T-helper 9 cell (primary cell): ENCODE results near the gene CDPF1.
"Not testable (repeated sequence)": the region's sequence is repeated elsewhere in the genome, so short reads cannot be mapped to it uniquely, and the experiment has no call there.

Experiments used
- DNase-seq: peaks from one replicate; pipeline ENCODE4 v3.0.0-alpha.2; 2020

Gene CDPF1

GRCh38 chr22:46224044-46224897 is 25.8 kb downstream of the CDPF1 start:
- no peak for DNase-seq

DNA sequence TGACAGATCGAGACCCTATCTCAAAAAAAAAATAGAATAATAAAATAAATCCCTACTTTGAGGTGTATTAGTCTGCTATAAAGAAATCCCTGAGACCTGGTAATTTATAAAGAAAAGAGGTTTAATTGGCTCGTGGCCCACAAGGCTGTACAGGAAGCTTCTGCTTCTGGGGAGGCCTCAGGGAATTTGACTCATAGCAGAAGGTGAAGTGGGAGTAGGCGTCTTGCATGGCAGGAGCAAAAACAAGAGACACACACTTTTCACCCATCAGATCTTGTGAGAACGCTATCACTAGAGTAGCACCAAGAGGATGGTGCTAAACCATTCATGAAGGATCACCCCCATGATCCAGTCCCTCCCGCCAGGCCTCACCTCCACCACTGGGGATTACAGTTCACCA is 29.2 kb downstream of the CDPF1 start:
- DNase-seq = no peak

DNA sequence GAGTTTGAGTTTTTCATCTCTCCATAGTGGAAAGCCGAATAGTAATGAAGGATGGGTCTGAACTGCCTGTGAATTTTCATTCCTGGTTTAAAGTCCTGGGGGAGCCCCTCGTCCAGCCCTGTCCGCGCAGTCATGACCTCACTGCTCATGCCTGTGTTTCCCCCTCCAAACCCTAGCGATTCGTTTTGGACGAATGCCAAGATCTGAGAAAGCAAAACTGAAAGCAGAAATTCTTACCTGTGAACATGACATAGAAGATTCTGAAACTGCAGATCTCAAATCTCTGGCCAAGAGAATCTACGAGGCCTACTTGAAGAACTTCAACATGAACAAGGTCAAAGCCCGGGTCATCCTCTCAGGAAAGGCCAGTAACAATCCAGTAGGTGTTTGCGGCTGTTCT is 30.5 kb downstream of the CDPF1 start:
- no peak for DNase-seq

GRCh38 chr22:46214616-46215015 is 35.5 kb downstream of the CDPF1 start:
- no peak for DNase-seq

GRCh38 chr22:46214149-46214548 is 35.9 kb downstream of the CDPF1 start:
- DNase-seq = no peak

- DNase-seq = no peak
Observed at GRCh38 chr22:46213052-46213451, 37.0 kb downstream of the CDPF1 start.

- DNase-seq = no peak
Observed at GRCh38 chr22:46212195-46212594, 37.9 kb downstream of the CDPF1 start.

GRCh38 chr22:46209262-46209661 is 40.8 kb downstream of the CDPF1 start:
- DNase-seq = no peak

DNA sequence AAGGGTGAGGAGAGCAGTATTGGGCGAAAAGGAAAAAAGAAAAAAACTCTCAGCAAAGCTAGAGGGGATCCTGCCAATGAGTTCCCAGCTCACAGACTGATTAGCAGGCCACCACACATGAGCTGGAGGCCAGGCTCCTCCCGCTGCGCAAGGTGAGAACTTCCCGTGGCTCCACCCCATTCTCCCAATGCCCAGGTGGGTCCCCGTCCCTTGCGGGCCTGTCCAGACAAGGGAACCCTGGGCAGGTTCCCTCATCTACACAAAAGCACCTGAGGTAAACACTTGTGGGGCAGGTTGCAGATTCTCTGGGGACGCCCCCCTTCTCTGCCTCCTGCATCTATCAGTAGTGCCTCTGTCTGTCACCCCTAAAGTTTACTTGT is 46.5 kb downstream of the CDPF1 start:
- no peak for DNase-seq

- DNase-seq = no peak
Observed at GRCh38 chr22:46202897-46203600, 47.0 kb downstream of the CDPF1 start.

DNA sequence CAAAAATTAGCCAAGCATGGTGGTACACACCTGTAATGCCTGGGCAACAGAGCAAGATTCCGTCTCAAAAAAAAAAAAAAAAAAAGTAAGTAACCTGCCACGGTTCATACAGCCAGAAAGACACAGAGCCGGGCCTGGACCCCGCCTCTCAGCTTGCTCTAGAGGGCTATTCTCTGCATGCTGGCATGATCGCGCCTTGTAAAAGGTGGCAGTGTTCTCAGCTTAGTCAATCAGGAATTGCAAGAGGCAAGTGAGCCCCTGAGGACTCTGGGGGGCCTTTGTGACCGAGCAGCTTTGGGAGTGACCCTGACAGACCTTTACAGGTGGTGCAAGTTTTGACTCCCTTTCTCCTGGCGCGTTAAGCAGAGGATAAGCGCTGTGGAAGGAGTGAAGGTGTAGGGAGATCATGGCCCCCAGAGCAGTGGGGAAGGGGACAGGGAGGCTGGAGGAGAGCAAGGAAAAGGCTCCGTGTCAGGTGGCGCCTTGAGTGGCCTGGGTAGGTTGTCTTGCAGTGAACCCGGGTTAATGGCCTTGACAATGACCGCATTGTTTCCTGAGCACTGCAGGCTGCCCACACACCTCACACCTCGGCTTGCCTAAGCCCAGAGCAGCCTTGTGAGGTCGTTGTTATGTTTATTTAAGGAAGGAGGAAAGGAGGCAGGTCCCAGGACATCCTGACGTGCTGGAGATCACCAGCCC is 48.9 kb downstream of the CDPF1 start:
- no peak for DNase-seq

DNA sequence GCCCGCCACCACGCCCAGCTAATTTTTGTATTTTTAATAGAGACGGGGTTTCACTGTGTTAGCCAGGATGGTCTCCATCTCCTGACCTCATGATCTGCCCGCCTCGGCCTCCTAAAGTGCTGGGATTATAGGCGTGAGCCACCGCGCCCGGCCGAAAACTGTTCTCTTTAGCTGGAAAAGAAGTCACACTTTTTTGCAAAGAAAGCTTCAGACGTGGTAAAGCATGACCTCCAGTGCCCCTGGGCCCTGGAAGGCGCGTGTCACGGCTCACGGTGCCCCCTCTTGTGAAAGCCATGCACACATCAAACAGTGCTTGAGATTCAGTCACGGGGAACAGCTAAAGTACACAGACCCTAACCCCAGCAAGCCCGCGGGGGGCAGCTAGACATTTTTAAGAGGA is 51.3 kb downstream of the CDPF1 start:
- DNase-seq = not testable (repeated sequence)

DNA sequence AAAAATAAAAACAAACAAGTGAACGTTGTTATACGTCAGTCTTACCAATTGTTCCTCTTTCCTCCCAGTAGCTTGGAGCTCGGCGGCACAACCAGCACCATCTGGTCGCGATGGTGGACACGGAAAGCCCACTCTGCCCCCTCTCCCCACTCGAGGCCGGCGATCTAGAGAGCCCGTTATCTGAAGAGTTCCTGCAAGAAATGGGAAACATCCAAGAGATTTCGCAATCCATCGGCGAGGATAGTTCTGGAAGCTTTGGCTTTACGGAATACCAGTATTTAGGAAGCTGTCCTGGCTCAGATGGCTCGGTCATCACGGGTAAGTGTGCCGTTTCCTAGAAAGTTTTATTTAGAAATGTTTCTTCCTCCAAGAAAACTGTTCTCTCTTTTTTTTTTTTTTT is 51.8 kb downstream of the CDPF1 start:
- DNase-seq = no peak

DNA sequence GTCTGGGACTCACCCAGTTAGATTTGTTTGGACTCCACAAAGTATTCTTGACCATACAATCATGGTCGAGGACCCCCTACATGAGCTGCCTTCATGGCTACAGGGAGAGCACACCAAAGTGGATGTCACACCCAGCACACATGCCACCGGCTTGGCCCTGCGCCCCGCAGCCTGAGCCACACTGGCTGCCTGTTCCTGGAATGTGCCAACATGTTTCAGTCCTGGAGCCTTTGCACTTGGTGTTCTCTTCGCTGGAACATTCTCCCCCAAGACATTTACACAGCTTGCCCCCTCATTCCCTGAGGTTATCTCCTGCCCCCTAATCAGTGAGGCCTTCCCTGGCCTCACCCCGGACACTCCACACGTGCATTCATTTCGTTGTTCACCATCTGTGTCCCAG is 53.8 kb downstream of the CDPF1 start:
- no peak for DNase-seq

GRCh38 chr22:46195487-46196165 is 54.5 kb downstream of the CDPF1 start:
- DNase-seq = no peak
